MM.1S (cell line): ENCODE results near the gene S100A6.

Experiments
- DNase-seq: peaks from one replicate; pipeline ENCODE4 v3.0.0-alpha.2; 2015
- H2AFZ ChIP-seq: fragments of 300-600 bp; sonication (generic); 2 replicates; pipeline ENCODE4 v1.6.0; 2016; ENCODE audit warnings: antibody characterized with exemption, low read length
- H3F3A ChIP-seq: fragments of 300-600 bp; sonication (generic); 2 replicates; pipeline ENCODE4 v1.6.1; 2016; ENCODE audit warnings: mild to moderate bottlenecking, antibody characterized with exemption, low read length, moderate library complexity, mixed read lengths; ENCODE audit not compliant: insufficient read depth
- H3K27ac ChIP-seq: fragments of 300-600 bp; sonication (generic); 2 replicates; pipeline ENCODE4 v1.5.1; 2016; ENCODE audit warnings: mild to moderate bottlenecking, low read length
- H3K27me3 ChIP-seq: fragments of 300-600 bp; sonication (generic); replicated peaks from 2 replicates; pipeline ENCODE4 v1.6.0; 2016; ENCODE audit warnings: low read length; ENCODE audit not compliant: insufficient read depth
- H3K36me3 ChIP-seq: fragments of 300-600 bp; sonication (generic); replicated peaks from 2 replicates; pipeline ENCODE4 v1.6.1; 2016; ENCODE audit warnings: mild to moderate bottlenecking, low read length, mixed read lengths; ENCODE audit not compliant: insufficient read depth
- H3K4me1 ChIP-seq: fragments of 300-600 bp; sonication (generic); 2 replicates; pipeline ENCODE4 v1.6.1; 2016; ENCODE audit warnings: low read length, mixed read lengths
- H3K4me2 ChIP-seq: fragments of 300-600 bp; sonication (generic); 2 replicates; pipeline ENCODE4 v1.6.0; 2016; ENCODE audit warnings: low read depth, low read length
- H3K4me3 ChIP-seq: fragments of 300-600 bp; sonication (generic); 2 replicates; pipeline ENCODE4 v1.5.1; 2016; ENCODE audit warnings: low read length, mixed read lengths
- H3K79me2 ChIP-seq: fragments of 300-600 bp; sonication (generic); 2 replicates; pipeline ENCODE4 v1.6.1; 2016; ENCODE audit warnings: mixed run types, low read length, mixed read lengths
- H3K9ac ChIP-seq: fragments of 300-600 bp; sonication (generic); 2 replicates; pipeline ENCODE4 v1.6.1; 2016; ENCODE audit warnings: low read length, mixed read lengths
- H3K9me2 ChIP-seq: fragments of 300-600 bp; sonication (generic); replicated peaks from 2 replicates; pipeline ENCODE4 v1.6.1; 2016; ENCODE audit warnings: mild to moderate bottlenecking, low read length, mixed read lengths; ENCODE audit not compliant: insufficient read depth
- H3K9me3 ChIP-seq: fragments of 300-600 bp; sonication (generic); replicated peaks from 2 replicates; pipeline ENCODE4 v1.6.1; 2016; ENCODE audit warnings: mild to moderate bottlenecking, low read length, mixed read lengths; ENCODE audit not compliant: insufficient read depth
- H4K20me1 ChIP-seq: fragments of 300-600 bp; sonication (generic); 2 replicates; pipeline ENCODE4 v1.6.1; 2016; ENCODE audit warnings: mild to moderate bottlenecking, low read length, moderate library complexity, mixed read lengths; ENCODE audit not compliant: insufficient read depth
- CTCF ChIP-seq: fragments of 300-600 bp; sonication (generic); IDR thresholded peaks from 2 replicates; pipeline ENCODE4 v1.5.1; 2016; ENCODE audit warnings: antibody characterized with exemption, low read length, mixed read lengths
- EZH2 ChIP-seq: fragments of 300-600 bp; sonication (generic); optimal IDR thresholded peaks from 2 replicates; pipeline ENCODE3; 2017; ENCODE audit warnings: low read depth, mild to moderate bottlenecking, antibody characterized with exemption, low read length, mixed read lengths
- EZH2phosphoT487 ChIP-seq: fragments of 300-600 bp; sonication (generic); IDR thresholded peaks from 2 replicates; pipeline ENCODE4 v1.6.1; 2018; ENCODE audit warnings: antibody characterized with exemption, low read length

Gene S100A6

GRCh38 chr1:153498746-153499145 is 37.0 kb downstream of the S100A6 start:
- Histone ChIP-seq H3K9me2 (no peaks in the 10 kb centered on the region), H3K4me3 (no peak overlapping the region), H3K4me1 (no peaks in the 10 kb centered on the region), H3F3A (no peaks in the 10 kb centered on the region), H3K9me3 (no peaks in the 10 kb centered on the region), H3K4me2 (no peak overlapping the region), H3K36me3 (no peaks in the 10 kb centered on the region), H4K20me1 (no peaks in the 10 kb centered on the region), H3K27me3 (no peaks in the 10 kb centered on the region), H3K27ac (no peak overlapping the region), H3K9ac (no peak overlapping the region), H3K79me2 (no peaks in the 10 kb centered on the region), H2AFZ (no peak overlapping the region)
- no peak for DNase-seq
- TF ChIP-seq EZH2 (no peak), EZH2phosphoT487 (no peak), CTCF (no peak)

- H3K4me2 ChIP-seq, result no peak overlapping the region
- no peaks in the 10 kb centered on the region for H3K27me3 ChIP-seq
- no peaks in the 10 kb centered on the region for H3K36me3 ChIP-seq
- H3K9ac ChIP-seq, result no peak overlapping the region
- no peaks in the 10 kb centered on the region for H3K9me2 ChIP-seq
- DNase-seq, result no peak
- no peaks in the 10 kb centered on the region for H3K79me2 ChIP-seq
- H3K27ac ChIP-seq, result no peak overlapping the region
- no peaks in the 10 kb centered on the region for H4K20me1 ChIP-seq
- H3K9me3 ChIP-seq, result no peaks in the 10 kb centered on the region
- H3F3A ChIP-seq, result no peaks in the 10 kb centered on the region
- TF ChIP-seq EZH2phosphoT487 (no peak), EZH2 (no peak), CTCF (no peak)
- no peak overlapping the region for H2AFZ ChIP-seq
- no peaks in the 10 kb centered on the region for H3K4me1 ChIP-seq
- H3K4me3 ChIP-seq, result no peak overlapping the region
These were observed 40.3 kb downstream of the S100A6 start for GRCh38 chr1:153495536-153495935.

GRCh38 chr1:153494976-153495535 is 40.7 kb downstream of the S100A6 start:
- no peaks in the 10 kb centered on the region for H3K9me2 ChIP-seq
- H3F3A ChIP-seq, result no peaks in the 10 kb centered on the region
- no peak overlapping the region for H3K9ac ChIP-seq
- H3K4me1 ChIP-seq, result no peaks in the 10 kb centered on the region
- no peak overlapping the region for H3K4me3 ChIP-seq
- H3K9me3 ChIP-seq, result no peaks in the 10 kb centered on the region
- H3K27me3 ChIP-seq, result no peaks in the 10 kb centered on the region
- no peak overlapping the region for H3K27ac ChIP-seq
- TF ChIP-seq EZH2phosphoT487, result no peak
- peak; percentile 98 for TF ChIP-seq CTCF
- TF ChIP-seq EZH2, result no peak
- no peaks in the 10 kb centered on the region for H4K20me1 ChIP-seq
- no peaks in the 10 kb centered on the region for H3K36me3 ChIP-seq
- H3K79me2 ChIP-seq, result no peaks in the 10 kb centered on the region
- no peak overlapping the region for H2AFZ ChIP-seq
- H3K4me2 ChIP-seq, result no peak overlapping the region
- peak; percentile 67 for DNase-seq
